IMR-90 (cell line): Measurements from ENCODE around the gene EBI3. TPM values are rescaled to one million over a fixed set of nuclear protein-coding genes. Genes with fewer than 3 reads are reported as not detected.
A peak's percentile ranks its signal among the peaks of the same experiment; 100 is the strongest.

Experiments
- ATAC-seq: fragments of 200-7000 bp; cut with Tn5 transposase; 2 replicates; pipeline ENCODE4 v1.9.1; 2020; ENCODE audit warnings: low read depth, mild to moderate bottlenecking, moderate library complexity
- BruUV-seq: library from RNA; stranded (reverse); fragments of 400-500 nt; replicated peaks from 2 replicates; lab custom pipeline; 2021; lab: Mats Ljungman, UMichigan
- CTCF ChIA-PET: fragments of 300-600 bp; formaldehyde crosslinking; extraction: SDS; loops from one replicate; lab custom pipeline; 2021; ENCODE audit warnings: antibody characterized with exemption; lab: Yijun Ruan, JAX
- POLR2A ChIA-PET: fragments of 300-600 bp; sonication (Branson Sonifier 250); formaldehyde crosslinking; loops from one replicate; lab custom pipeline; 2022; ENCODE audit warnings: antibody characterized with exemption; ENCODE audit not compliant: unreplicated experiment; lab: Charles Lee
- DNase-seq: peaks from one replicate; pipeline ENCODE4 v3.0.0; 2013
- H2AFZ ChIP-seq: replicated peaks from 2 replicates; pipeline ENCODE3; 2013; ENCODE audit warnings: low read length, mild to moderate bottlenecking; ENCODE audit not compliant: poor library complexity
- H2AK5ac ChIP-seq: 2 replicates; pipeline ENCODE4 v1.6.1; 2013; ENCODE audit warnings: low read depth, low read length, inconsistent platforms
- H2AK9ac ChIP-seq: replicated peaks from 2 replicates; pipeline ENCODE3; 2013; ENCODE audit warnings: mild to moderate bottlenecking, low read depth, low read length, moderate library complexity; ENCODE audit not compliant: poor library complexity
- H2BK120ac ChIP-seq: 2 replicates; pipeline ENCODE4 v1.6.1; 2013; ENCODE audit warnings: low read depth, low read length, inconsistent platforms
- H2BK15ac ChIP-seq: 3 replicates; pipeline ENCODE4 v1.6.1; 2013; ENCODE audit warnings: low read depth, low read length, inconsistent platforms
- H2BK20ac ChIP-seq: 2 replicates; pipeline ENCODE4 v1.6.1; 2013; ENCODE audit warnings: low read depth, mild to moderate bottlenecking, inconsistent platforms, low read length, moderate library complexity
- H2BK5ac ChIP-seq: 2 replicates; pipeline ENCODE4 v1.6.1; 2013; ENCODE audit warnings: mild to moderate bottlenecking, low read depth, low read length, inconsistent platforms; ENCODE audit not compliant: poor library complexity, severe bottlenecking
- H3K14ac ChIP-seq: replicated peaks from 2 replicates; pipeline ENCODE4 v1.6.1; 2013; ENCODE audit warnings: low read depth, low read length, inconsistent platforms
- H3K18ac ChIP-seq: 2 replicates; pipeline ENCODE4 v1.6.1; 2013; ENCODE audit warnings: low read depth, low read length, control low read depth
- H3K23ac ChIP-seq: 2 replicates; pipeline ENCODE4 v1.6.1; 2013; ENCODE audit warnings: low read depth, low read length, inconsistent platforms
- H3K27ac ChIP-seq: 2 replicates; pipeline ENCODE4 v1.5.1; 2013; ENCODE audit warnings: mild to moderate bottlenecking, control low read depth, low read length; ENCODE audit not compliant: insufficient read depth
- H3K27me3 ChIP-seq: 2 replicates; pipeline ENCODE4 v1.6.1; 2013; ENCODE audit warnings: low read length; ENCODE audit not compliant: control insufficient read depth, insufficient read depth
- H3K36me3 ChIP-seq: 2 replicates; pipeline ENCODE4 v1.6.1; 2013; ENCODE audit warnings: low read length, mixed read lengths; ENCODE audit not compliant: control insufficient read depth, insufficient read depth
- H3K4ac ChIP-seq: 2 replicates; pipeline ENCODE4 v1.6.1; 2013; ENCODE audit warnings: low read depth, low read length, inconsistent platforms
- H3K4me1 ChIP-seq: 2 replicates; pipeline ENCODE4 v1.6.1; 2013; ENCODE audit warnings: low read length, mixed read lengths; ENCODE audit not compliant: control insufficient read depth, insufficient read depth
- H3K4me2 ChIP-seq: 2 replicates; pipeline ENCODE4 v1.6.1; 2013; ENCODE audit warnings: low read depth, mild to moderate bottlenecking, control low read depth, low read length, moderate library complexity
- H3K4me3 ChIP-seq: 2 replicates; pipeline ENCODE4 v1.5.1; 2013; ENCODE audit warnings: low read depth, mild to moderate bottlenecking, control low read depth, low read length, moderate library complexity; ENCODE audit not compliant: insufficient read depth
- H3K56ac ChIP-seq: 2 replicates; pipeline ENCODE4 v1.6.1; 2013; ENCODE audit warnings: low read length, inconsistent platforms; ENCODE audit not compliant: insufficient read depth; ENCODE audit errors: extremely low read depth
- H3K79me1 ChIP-seq, 2 experiments: 2 replicates each; pipeline ENCODE4 v1.6.1; 2013; ENCODE audit warnings: low read length in 2 of 2, inconsistent platforms in 1 of 2, low read depth in 1 of 2
- H3K9ac ChIP-seq: 2 replicates; pipeline ENCODE4 v1.6.1; 2013; ENCODE audit warnings: low read depth, low read length, control low read depth
- H3K9me1 ChIP-seq: 2 replicates; pipeline ENCODE4 v1.6.1; 2013; ENCODE audit warnings: low read length, inconsistent platforms; ENCODE audit not compliant: insufficient read depth
- H3K9me3 ChIP-seq: 2 replicates; pipeline ENCODE4 v1.6.1; 2013; ENCODE audit warnings: low read length; ENCODE audit not compliant: control insufficient read depth, insufficient read depth
- H4K20me1 ChIP-seq: 2 replicates; pipeline ENCODE4 v1.6.1; 2013; ENCODE audit warnings: low read length, inconsistent platforms; ENCODE audit not compliant: insufficient read depth
- H4K5ac ChIP-seq: 2 replicates; pipeline ENCODE4 v1.6.1; 2013; ENCODE audit warnings: mild to moderate bottlenecking, low read depth, low read length, control low read depth
- H4K8ac ChIP-seq, 2 experiments: 2 replicates each; pipeline ENCODE4 v1.6.1; 2013; ENCODE audit warnings: low read depth in 2 of 2, low read length in 2 of 2, control low read depth in 1 of 2, inconsistent platforms in 1 of 2
- H4K91ac ChIP-seq: 2 replicates; pipeline ENCODE4 v1.6.1; 2013; ENCODE audit warnings: low read depth, low read length, inconsistent platforms; ENCODE audit not compliant: insufficient read depth
- CHD1 ChIP-seq: IDR thresholded peaks from 2 replicates; pipeline ENCODE4 v1.6.1; 2012; ENCODE audit warnings: low read depth, low read length, improper control_type of control experiment
- RAD21 ChIP-seq: IDR thresholded peaks from 2 replicates; pipeline ENCODE4 v1.6.1; 2012; ENCODE audit warnings: low read length, improper control_type of control experiment
- SMC3 ChIP-seq: fragments of 150-350 bp; IDR thresholded peaks from 2 replicates; pipeline ENCODE4 v1.6.1; 2016; ENCODE audit warnings: low read depth, mild to moderate bottlenecking, antibody characterized with exemption, low read length, moderate library complexity
- WGBS, 2 experiments: methylation state at CpG; one replicate each; pipeline versions ENCODE4 v1.1.5 to v1.1.7; 2013; ENCODE audit warnings: missing lambda C conversion rate in 2 of 2; ENCODE audit not compliant: insufficient read length in 1 of 2; ENCODE audit errors: extremely low coverage in 2 of 2; 5-methylcytosine and 5-hydroxymethylcytosine counted together
- dilution Hi-C: fragments of 300-500 bp; cut with HindIII; formaldehyde crosslinking; loops from one replicate; pipeline ENCODE4 v1.14.3; 2018; ENCODE audit warnings: low sequenced_read_pairs; ENCODE audit not compliant: unreplicated experiment
- in situ Hi-C: fragments of 300-500 bp; cut with MboI; formaldehyde crosslinking; loops from 3 replicates; pipeline ENCODE4 v1.14.3; 2019; ENCODE audit warnings: low sequenced_read_pairs, inconsistent platforms, mixed read lengths
- intact Hi-C: fragments of 100-400 bp; cut with micrococcal nuclease; formaldehyde crosslinking; loops from 2 replicates; pipeline ENCODE4 v1.10.0; 2022
- polyA plus RNA-seq, 3 experiments: library from polyadenylated mRNA; depleted of rRNA; stranded (reverse); fragments of >200 nt; gene quantifications; 2 replicates each; pipeline ENCODE4 v1.2.3, GENCODE V29; 2012; ENCODE audit warnings: low replicate concordance in 1 of 3
- total RNA-seq: library from RNA; depleted of rRNA; stranded (reverse); fragments of >200 nt; gene quantifications from 2 replicates; pipeline ENCODE4 v1.2.3, GENCODE V29; 2012
- TF ChIP-seq, protein P1 (sequence below): conservative IDR thresholded peaks from 2 replicates; pipeline ENCODE4 v1.5.1; 2012; ENCODE audit warnings: mild to moderate bottlenecking, low read depth, low read length, improper control_type of control experiment

EBI3 gene
- total and polyA plus RNA-seq, 2 of the 4 experiments (the other 2 are of a cell fraction), result 0.36 to 2.7 TPM

- H4K20me1 ChIP-seq, result no peaks in the 10 kb centered on the region
- peaks cover 2% of the 10 kb centered on the region; the same call in 1 of the 2 replicates for H3K27me3 ChIP-seq
- no peak overlapping the region for H3K18ac ChIP-seq
- DNase-seq (peak; percentile 54), ATAC-seq (peak; percentile 67)
- H3K9me3 ChIP-seq, result no peaks in the 10 kb centered on the region
- H2BK20ac ChIP-seq, result no peak overlapping the region
- H3K36me3 ChIP-seq, result no peaks in the 10 kb centered on the region
- TF ChIP-seq SMC3 (peak; percentile 19; the same call in 1 of the 2 replicates), RAD21 (peak; percentile 66), CHD1 (no peak)
- TF ChIP-seq, protein P1, sequence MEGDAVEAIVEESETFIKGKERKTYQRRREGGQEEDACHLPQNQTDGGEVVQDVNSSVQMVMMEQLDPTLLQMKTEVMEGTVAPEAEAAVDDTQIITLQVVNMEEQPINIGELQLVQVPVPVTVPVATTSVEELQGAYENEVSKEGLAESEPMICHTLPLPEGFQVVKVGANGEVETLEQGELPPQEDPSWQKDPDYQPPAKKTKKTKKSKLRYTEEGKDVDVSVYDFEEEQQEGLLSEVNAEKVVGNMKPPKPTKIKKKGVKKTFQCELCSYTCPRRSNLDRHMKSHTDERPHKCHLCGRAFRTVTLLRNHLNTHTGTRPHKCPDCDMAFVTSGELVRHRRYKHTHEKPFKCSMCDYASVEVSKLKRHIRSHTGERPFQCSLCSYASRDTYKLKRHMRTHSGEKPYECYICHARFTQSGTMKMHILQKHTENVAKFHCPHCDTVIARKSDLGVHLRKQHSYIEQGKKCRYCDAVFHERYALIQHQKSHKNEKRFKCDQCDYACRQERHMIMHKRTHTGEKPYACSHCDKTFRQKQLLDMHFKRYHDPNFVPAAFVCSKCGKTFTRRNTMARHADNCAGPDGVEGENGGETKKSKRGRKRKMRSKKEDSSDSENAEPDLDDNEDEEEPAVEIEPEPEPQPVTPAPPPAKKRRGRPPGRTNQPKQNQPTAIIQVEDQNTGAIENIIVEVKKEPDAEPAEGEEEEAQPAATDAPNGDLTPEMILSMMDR, result peak; percentile 54
- H3K23ac ChIP-seq, result no peak overlapping the region
- H3K4me1 ChIP-seq, result no peaks in the 10 kb centered on the region
- dilution Hi-C loops (no loop called here), in situ Hi-C loops (loop anchor here (5.0 kb wide), 1 partner anchor 220 kb away; the partner anchor contains the start of gene EEF2), intact Hi-C loops (loop anchor here (10.0 kb wide), 1 partner anchor 542 kb away; no protein-coding TSS in a partner anchor)
- H4K5ac ChIP-seq, result no peak overlapping the region
- H2BK15ac ChIP-seq, result no peak overlapping the region
- no peak overlapping the region for H3K56ac ChIP-seq
- no peak overlapping the region for H3K27ac ChIP-seq
- no peak overlapping the region for H2BK120ac ChIP-seq
- H3K9ac ChIP-seq, result no peak overlapping the region
- WGBS, 2 experiments, result 92% methylated on average over 2 of the region's 10 CpGs; no CpG with 5 or more reads in 1 of the 2 experiments
- H2AFZ ChIP-seq, result peak overlapping the region; percentile 49
- H4K8ac ChIP-seq, result no peak overlapping the region
- no peaks in the 10 kb centered on the region for H3K79me1 ChIP-seq
- H2AK5ac ChIP-seq, result no peak overlapping the region
- H4K91ac ChIP-seq, result no peak overlapping the region
- CTCF ChIA-PET, result interaction anchor here (1.1 to 1.3 kb wide), 3 partner anchors 15 to 222 kb away, joined by 3 to 6 read pairs (median 4); partner anchors contain the start of gene EEF2
- no TSS peak for BruUV-seq
- no peak overlapping the region for H3K4ac ChIP-seq
- H2BK5ac ChIP-seq, result no peak overlapping the region
- H3K14ac ChIP-seq, result no peak overlapping the region
- no peak overlapping the region for H3K4me3 ChIP-seq
- H2AK9ac ChIP-seq, result no peak overlapping the region
- no peaks in the 10 kb centered on the region for H3K9me1 ChIP-seq
- H3K4me2 ChIP-seq, result no peak overlapping the region
- POLR2A ChIA-PET, result no interaction called here
These were observed 22.4 kb upstream of the EBI3 start for GRCh38 chr19:4206818-4207484.
